Measurements from ENCODE around the gene PRR5.

DNA sequence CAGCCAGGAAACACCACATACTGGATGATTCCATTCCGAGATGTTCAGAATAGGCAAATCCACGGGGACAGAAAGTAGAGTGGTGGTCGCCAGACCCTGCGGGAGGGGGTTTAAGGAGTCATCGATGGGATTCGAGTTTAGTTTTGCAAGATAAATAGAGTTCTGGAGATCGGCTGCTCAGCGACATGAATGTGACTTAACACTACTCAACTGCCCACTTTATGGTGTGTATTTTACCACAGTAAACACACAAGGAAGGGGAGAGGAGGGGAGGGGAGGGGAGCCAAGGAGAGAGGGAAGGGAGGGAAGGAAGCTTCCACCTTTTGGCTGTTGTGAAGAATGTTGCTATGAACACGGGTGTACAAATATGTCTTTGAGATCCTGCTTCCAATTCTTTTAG, 39.9 kb downstream of the PRR5 start:
- TF ChIP-seq POLR2AphosphoS5 (IDR thresholded peaks at IDR 0.05; ENCODE audit: low read depth, low read length): no peak
- TF ChIP-seq TAF1 (IDR thresholded peaks at IDR 0.05; ENCODE audit: borderline replicate concordance, insufficient read depth, low read length): no peak
